OCI-LY7 (cell line): ENCODE data around the gene TC2N. TPM values are rescaled to one million over a fixed set of nuclear protein-coding genes. Genes with fewer than 3 reads are reported as not detected.

ENCODE experiments used
- BruUV-seq: library from RNA; stranded (reverse); fragments of 400-500 nt; replicated peaks from 2 replicates; lab custom pipeline; 2021; lab: Mats Ljungman, UMichigan
- CTCF ChIA-PET: fragments of 300-600 bp; sonication (Branson Sonifier 250); formaldehyde crosslinking; loops from one replicate; lab custom pipeline; 2022; ENCODE audit warnings: antibody characterized with exemption; ENCODE audit not compliant: unreplicated experiment; lab: Charles Lee
- POLR2A ChIA-PET: fragments of 300-600 bp; sonication (Branson Sonifier 250); formaldehyde crosslinking; loops from one replicate; lab custom pipeline; 2022; ENCODE audit warnings: antibody characterized with exemption; lab: Charles Lee
- DNase-seq: peaks from one replicate; pipeline ENCODE4 v3.0.0-alpha.2; 2015; ENCODE audit warnings: low spot score
- H2AFZ ChIP-seq: fragments of 200-600 bp; sonication (generic), shearing (Covaris generic); 2 replicates; pipeline ENCODE4 v1.6.1; 2014; ENCODE audit warnings: mild to moderate bottlenecking, antibody characterized with exemption, low read length, moderate library complexity
- H3K27ac ChIP-seq: fragments of 200-600 bp; sonication (generic); 2 replicates; pipeline ENCODE4 v1.5.1; 2014; ENCODE audit warnings: mixed run types, low read depth, mild to moderate bottlenecking, moderate library complexity, low read length, inconsistent platforms; ENCODE audit not compliant: poor library complexity, severe bottlenecking
- H3K36me3 ChIP-seq: fragments of 200-600 bp; sonication (generic); 2 replicates; pipeline ENCODE4 v1.6.1; 2014; ENCODE audit warnings: mild to moderate bottlenecking, antibody characterized with exemption, low read length, moderate library complexity, mixed read lengths; ENCODE audit not compliant: insufficient read depth
- H3K4me1 ChIP-seq: fragments of 200-600 bp; sonication (generic); 2 replicates; pipeline ENCODE4 v1.5.1; 2014; ENCODE audit warnings: mild to moderate bottlenecking, low read length; ENCODE audit not compliant: insufficient read depth, poor library complexity, severe bottlenecking
- H3K4me2 ChIP-seq: fragments of 200-600 bp; sonication (generic); 2 replicates; pipeline ENCODE4 v1.6.1; 2014; ENCODE audit warnings: mild to moderate bottlenecking, low read length
- H3K4me3 ChIP-seq: fragments of 200-600 bp; sonication (generic); 2 replicates; pipeline ENCODE4 v1.5.1; 2014; ENCODE audit warnings: mild to moderate bottlenecking, low read depth, low read length; ENCODE audit not compliant: poor library complexity, severe bottlenecking
- H3K79me2 ChIP-seq: fragments of 200-600 bp; sonication (generic); 2 replicates; pipeline ENCODE4 v1.6.1; 2016; ENCODE audit warnings: low read depth, mild to moderate bottlenecking, low read length, moderate library complexity, mixed read lengths; ENCODE audit not compliant: insufficient read depth
- H3K9me2 ChIP-seq: fragments of 200-600 bp; sonication (generic); 2 replicates; pipeline ENCODE4 v1.6.1; 2016; ENCODE audit warnings: mild to moderate bottlenecking, low read length, mixed read lengths; ENCODE audit not compliant: insufficient read depth
- H3K9me3 ChIP-seq: fragments of 200-600 bp; sonication (generic); 2 replicates; pipeline ENCODE4 v1.6.1; 2014; ENCODE audit warnings: mild to moderate bottlenecking, mixed run types, low read length, mixed read lengths
- H4K20me1 ChIP-seq: fragments of 200-600 bp; sonication (generic); 2 replicates; pipeline ENCODE4 v1.6.1; 2014; ENCODE audit warnings: mild to moderate bottlenecking, antibody characterized with exemption, low read length, moderate library complexity, mixed read lengths; ENCODE audit not compliant: insufficient read depth
- EZH2phosphoT487 ChIP-seq: fragments of 200-600 bp; sonication (generic); IDR thresholded peaks from 2 replicates; pipeline ENCODE4 v1.6.1; 2018; ENCODE audit warnings: low read depth, borderline replicate concordance, mild to moderate bottlenecking, mixed run types, antibody characterized with exemption, low read length, moderate library complexity, mixed read lengths
- intact Hi-C: fragments of 100-400 bp; cut with micrococcal nuclease; formaldehyde crosslinking; loops from one replicate; pipeline ENCODE4 v1.10.0; 2022; ENCODE audit not compliant: unreplicated experiment
- total RNA-seq, 2 experiments: library from RNA; depleted of rRNA in 1 of 2; stranded (reverse); fragments of >200 nt in 1 of 2; shearing (Covaris generic) in 1 of 2; gene quantifications; 2 replicates each; pipeline ENCODE4 v1.2.3, GENCODE V29; 2014 to 2022
- TF ChIP-seq, protein P1 (sequence below): fragments of 200-600 bp; sonication (generic); conservative IDR thresholded peaks from 2 replicates; pipeline ENCODE4 v1.5.1; 2014; ENCODE audit warnings: mild to moderate bottlenecking, antibody characterized with exemption, low read length, moderate library complexity, mixed read lengths

Gene TC2N
- total RNA-seq, 2 experiments from 2014 or later, result 0.57 TPM; not detected in 1

- intact Hi-C loops, result no loop called here
- no peak for TF ChIP-seq EZH2phosphoT487
- TF ChIP-seq, protein P1, sequence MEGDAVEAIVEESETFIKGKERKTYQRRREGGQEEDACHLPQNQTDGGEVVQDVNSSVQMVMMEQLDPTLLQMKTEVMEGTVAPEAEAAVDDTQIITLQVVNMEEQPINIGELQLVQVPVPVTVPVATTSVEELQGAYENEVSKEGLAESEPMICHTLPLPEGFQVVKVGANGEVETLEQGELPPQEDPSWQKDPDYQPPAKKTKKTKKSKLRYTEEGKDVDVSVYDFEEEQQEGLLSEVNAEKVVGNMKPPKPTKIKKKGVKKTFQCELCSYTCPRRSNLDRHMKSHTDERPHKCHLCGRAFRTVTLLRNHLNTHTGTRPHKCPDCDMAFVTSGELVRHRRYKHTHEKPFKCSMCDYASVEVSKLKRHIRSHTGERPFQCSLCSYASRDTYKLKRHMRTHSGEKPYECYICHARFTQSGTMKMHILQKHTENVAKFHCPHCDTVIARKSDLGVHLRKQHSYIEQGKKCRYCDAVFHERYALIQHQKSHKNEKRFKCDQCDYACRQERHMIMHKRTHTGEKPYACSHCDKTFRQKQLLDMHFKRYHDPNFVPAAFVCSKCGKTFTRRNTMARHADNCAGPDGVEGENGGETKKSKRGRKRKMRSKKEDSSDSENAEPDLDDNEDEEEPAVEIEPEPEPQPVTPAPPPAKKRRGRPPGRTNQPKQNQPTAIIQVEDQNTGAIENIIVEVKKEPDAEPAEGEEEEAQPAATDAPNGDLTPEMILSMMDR, result no peak
- H3K4me2 ChIP-seq, result no peak overlapping the region
- no peak overlapping the region for H3K27ac ChIP-seq
- H3K9me3 ChIP-seq, result no peaks in the 10 kb centered on the region
- H3K4me1 ChIP-seq, result no peaks in the 10 kb centered on the region
- POLR2A ChIA-PET, result interaction anchor here (0.6 kb wide), 2 partner anchors 658 to 707 kb away, joined by 3 to 5 read pairs; no protein-coding TSS in a partner anchor
- no peak for DNase-seq
- CTCF ChIA-PET, result no interaction called here
- H3K36me3 ChIP-seq, result no peaks in the 10 kb centered on the region
- H3K79me2 ChIP-seq, result no peaks in the 10 kb centered on the region
- no peaks in the 10 kb centered on the region for H4K20me1 ChIP-seq
- H3K4me3 ChIP-seq, result no peak overlapping the region
- H3K9me2 ChIP-seq, result no peaks in the 10 kb centered on the region
- BruUV-seq, result no TSS peak
- H2AFZ ChIP-seq, result no peak overlapping the region
Measured at GRCh38 chr14:91904956-91905645, 37.8 kb upstream of the TC2N start.

DNA sequence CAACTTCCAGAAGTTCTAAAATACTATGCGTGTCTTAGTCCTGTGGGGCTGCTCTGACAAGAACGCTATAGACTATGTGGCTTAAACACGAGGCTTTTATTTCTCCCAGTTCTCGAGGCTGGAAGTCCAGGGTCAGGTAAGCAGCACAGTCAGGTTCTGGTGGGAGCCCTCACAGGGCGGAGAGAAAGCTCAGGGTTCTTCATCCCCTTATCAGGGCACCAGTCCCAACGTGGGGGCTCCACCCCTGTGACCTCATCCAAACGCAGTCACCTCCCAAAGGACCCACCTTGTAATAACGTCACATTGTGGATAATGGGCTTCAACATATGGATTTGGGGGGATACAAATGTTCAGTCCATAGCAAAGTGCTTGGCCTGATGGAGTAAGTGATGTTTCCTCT lies 37.1 kb upstream of the TC2N start:
- POLR2A ChIA-PET, result no interaction called here
- H3K36me3 ChIP-seq, result no peaks in the 10 kb centered on the region
- H3K27ac ChIP-seq, result no peak overlapping the region
- H3K4me1 ChIP-seq, result no peaks in the 10 kb centered on the region
- no peak overlapping the region for H3K4me3 ChIP-seq
- no peak for TF ChIP-seq EZH2phosphoT487
- TF ChIP-seq, protein P1, result no peak
- no peak for DNase-seq
- no TSS peak for BruUV-seq
- no peak overlapping the region for H2AFZ ChIP-seq
- H3K79me2 ChIP-seq, result no peaks in the 10 kb centered on the region
- H3K9me3 ChIP-seq, result no peaks in the 10 kb centered on the region
- no peak overlapping the region for H3K4me2 ChIP-seq
- H3K9me2 ChIP-seq, result no peaks in the 10 kb centered on the region
- intact Hi-C loops, result no loop called here
- H4K20me1 ChIP-seq, result no peaks in the 10 kb centered on the region
- CTCF ChIA-PET, result no interaction called here

GRCh38 chr14:91903070-91903469 lies 35.7 kb upstream of the TC2N start:
- no TSS peak for BruUV-seq
- Histone ChIP-seq H3K36me3 (no peaks in the 10 kb centered on the region), H3K9me3 (no peaks in the 10 kb centered on the region), H3K9me2 (no peaks in the 10 kb centered on the region), H3K4me3 (no peak overlapping the region), H3K79me2 (no peaks in the 10 kb centered on the region), H4K20me1 (no peaks in the 10 kb centered on the region), H3K4me2 (no peak overlapping the region), H3K27ac (no peak overlapping the region), H3K4me1 (no peaks in the 10 kb centered on the region), H2AFZ (no peak overlapping the region)
- TF ChIP-seq, protein P1, result no peak
- TF ChIP-seq EZH2phosphoT487, result no peak
- CTCF ChIA-PET, result no interaction called here
- intact Hi-C loops, result no loop called here
- DNase-seq, result no peak
- POLR2A ChIA-PET, result no interaction called here
